ENCODE measurements around the gene RXRA.

Gene RXRA

DNA sequence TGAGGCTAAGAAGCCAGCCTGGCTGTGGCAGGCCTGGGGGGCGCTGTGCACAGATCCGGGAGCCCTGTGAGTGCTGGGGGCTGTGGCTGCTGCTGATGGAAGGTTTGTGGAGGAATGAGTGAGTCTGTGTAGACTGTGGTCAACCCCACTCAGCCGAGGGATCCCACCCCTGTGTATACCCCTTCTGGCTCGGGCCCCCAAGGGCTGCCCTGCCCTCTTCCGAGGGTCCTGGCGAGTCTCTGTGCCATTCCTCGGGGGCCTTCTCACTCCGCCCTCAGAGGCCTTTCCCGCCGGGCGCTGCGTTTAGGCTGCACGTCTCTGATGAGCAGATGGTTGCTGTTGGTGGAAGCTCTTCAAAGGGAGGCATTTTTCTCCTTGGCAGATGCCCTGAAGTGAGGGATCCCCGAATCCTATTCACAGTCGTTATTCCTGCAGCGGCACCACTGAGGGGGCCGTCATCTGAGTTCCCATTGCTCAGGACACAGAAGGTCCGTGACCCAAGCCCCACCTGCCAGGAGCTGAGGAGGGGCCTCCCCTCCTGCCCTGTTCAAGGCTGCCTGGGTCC, 94.1 kb downstream of the RXRA start:
- no peak for FAIRE-seq

DNA sequence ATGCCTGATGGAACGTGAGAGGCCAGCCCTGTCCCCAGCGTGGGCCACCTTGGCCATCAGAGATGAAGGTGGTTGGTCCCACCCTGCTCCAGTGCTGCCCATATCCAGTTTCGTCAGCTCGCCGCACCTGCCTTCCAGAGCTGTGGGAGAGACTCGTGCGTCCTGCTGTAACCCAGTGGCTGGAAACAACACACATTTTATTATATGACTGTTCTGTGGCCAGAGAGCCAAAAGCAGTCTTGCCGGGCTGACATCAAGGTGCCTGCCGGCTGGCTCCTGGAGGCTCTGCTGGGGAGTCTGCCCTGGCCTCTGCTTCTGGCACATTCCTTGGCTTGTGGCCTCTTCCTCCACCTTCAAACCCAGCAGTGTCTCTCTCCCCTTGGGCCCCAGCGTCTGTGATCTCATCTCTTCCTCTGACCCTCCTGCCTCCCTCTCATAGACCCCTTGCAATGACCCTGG, 94.7 kb downstream of the RXRA start:
- no peak for FAIRE-seq

DNA sequence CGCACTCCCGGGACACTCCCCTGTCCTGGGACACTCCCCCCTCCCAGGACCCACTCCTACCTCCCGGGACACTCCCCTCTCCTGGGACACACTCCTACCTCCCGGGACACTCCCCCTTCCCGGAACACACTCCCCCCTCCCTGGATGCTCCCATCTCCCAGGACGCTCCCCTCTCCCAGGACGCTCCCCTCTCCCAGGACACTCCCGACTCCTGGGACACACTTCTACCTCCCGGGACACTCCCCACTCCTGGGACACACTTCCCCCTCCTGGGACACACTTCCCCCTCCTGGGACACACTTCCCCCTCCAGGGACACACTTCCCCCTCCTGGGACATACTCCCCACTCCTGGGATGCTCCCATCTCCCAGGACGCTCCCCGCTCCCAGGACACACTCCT, 95.6 kb downstream of the RXRA start:
- FAIRE-seq, result no peak

DNA sequence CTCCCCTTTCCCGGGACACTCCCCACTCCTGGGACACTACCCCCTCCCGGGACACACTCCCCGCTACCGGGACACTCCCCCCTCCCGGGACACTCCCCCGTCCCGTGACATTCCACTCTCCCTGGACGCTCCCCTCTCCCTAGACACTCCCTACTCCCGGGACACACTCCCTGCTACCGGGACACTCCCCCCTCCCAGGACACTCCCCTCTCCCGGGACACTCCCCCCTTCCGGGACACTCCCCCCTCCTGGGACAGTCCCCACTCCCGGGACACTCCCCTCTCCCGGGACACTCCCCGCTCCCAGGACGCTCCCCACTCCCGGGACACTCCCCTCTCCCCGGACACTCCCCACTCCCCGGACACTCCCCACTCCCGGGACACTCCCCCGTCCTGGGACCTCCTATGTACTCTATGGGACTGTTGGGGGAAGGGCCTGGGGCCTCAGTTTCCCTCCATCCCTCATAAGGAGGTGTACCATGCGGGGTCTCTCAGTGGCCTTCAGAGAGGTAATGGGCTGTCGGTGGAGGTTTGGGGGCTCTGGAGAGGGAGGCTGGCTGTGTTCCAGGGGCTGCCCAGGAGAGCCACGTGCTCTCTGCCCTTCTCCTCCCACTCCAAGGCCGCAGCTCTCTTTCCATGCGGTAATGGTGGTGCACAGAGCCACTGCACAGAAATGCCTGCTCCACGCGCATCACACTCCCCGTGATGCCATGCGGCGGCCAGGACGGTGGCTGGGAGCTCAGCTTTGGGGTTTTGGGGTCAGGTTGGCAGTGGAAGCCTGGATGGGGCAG, 96.2 kb downstream of the RXRA start:
- no peak for FAIRE-seq

DNA sequence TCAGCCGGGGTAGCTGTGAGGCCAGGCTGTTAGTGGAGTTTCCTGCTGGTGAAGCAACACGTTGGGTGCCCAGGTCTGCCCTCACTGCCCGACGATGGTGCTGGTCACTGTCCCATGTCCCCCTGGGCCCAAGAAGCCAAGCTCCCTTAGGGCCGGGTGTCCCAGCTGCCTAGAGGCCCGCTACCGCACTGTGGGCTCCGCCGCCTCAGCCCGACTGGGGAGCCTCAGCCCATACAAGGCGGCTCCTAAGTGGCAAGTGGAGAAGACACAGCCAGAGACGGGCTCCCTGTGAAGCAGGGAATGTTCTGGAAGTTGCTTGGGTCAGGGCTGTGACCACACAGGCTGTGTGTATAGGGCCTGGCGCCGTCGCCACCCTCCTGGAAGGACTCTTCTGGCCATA, 96.9 kb downstream of the RXRA start:
- FAIRE-seq, result no peak

DNA sequence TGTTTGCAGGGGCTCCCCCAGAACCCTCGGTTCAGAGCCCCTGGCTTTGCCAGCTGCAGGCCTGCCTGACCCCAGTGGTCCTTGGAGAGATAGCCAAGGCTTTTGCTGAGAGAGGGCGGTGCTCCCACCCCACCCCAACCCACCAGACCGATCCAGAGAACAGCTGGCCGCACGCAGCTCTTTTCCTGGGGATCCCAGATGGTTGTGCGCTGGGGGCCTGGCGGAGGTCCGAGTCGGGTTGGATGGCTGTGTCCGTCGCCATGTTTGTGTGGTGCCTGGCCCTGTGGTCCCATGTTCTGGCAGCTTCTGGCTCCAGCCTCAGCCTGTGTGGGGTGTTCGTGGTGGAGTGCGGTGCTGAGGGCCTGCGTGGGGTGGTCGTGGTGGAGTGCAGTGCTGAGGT, 97.5 kb downstream of the RXRA start:
- FAIRE-seq, result no peak

DNA sequence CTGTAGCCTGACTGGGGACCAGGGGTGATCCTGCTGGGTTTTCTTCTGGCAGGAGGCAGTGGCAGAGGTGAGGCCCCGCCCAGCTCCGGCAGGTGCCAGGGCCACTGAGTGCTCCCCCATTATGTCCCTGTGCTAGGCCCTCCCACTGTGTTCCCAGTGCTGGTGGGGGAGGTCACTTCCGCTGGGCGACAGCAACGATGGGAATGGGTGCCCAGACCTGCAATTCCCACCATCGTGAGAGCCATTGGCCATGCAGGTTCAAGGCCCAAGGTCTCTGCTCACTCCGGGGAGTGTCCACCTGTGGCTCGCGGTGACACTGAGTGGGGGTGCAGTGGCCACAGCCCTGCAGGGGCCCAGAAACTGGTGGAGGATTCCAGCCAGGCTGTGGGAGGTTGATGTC, 98.6 kb downstream of the RXRA start:
- FAIRE-seq, result no peak

DNA sequence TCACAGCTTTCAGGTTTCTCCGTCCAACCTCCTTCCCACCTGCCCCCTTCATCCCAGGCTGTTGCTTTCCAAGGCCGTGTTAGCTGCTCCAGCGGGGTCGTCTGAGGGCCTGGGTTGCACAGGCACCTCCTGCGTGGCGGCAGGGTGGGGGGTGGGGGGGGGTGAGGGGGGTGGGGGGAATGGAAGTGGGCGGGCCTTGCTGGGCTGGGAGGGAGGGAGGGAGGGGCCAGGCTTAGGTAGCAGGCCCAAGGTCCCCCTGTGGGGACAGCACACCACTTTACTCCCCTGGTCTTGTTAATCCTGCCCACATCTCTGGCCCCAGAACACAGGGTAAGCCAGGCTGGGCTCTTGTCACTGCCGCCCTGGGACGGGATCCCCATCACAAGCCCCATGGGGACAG, 99.1 kb downstream of the RXRA start:
- no peak for FAIRE-seq

DNA sequence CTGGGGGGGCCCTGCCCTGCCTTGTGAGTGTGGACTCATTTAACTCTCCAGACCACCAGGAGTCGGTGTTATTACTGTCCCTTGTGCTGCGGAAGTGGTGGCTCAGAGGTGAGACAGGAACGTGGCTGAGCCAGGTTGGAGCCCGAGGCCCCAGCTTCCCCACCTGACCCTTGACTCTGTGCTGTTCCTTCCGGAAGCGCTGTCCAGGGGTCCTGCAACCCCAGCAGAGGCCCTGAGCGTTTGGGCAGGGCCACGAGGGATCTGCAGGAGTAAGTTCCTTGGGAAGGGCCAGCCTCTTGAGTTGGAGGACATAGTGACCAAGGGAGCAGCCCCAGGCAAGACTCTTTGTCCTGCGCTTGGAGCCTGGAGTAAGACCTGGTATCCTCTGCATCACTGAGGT, 99.6 kb downstream of the RXRA start:
- no peak for FAIRE-seq

DNA sequence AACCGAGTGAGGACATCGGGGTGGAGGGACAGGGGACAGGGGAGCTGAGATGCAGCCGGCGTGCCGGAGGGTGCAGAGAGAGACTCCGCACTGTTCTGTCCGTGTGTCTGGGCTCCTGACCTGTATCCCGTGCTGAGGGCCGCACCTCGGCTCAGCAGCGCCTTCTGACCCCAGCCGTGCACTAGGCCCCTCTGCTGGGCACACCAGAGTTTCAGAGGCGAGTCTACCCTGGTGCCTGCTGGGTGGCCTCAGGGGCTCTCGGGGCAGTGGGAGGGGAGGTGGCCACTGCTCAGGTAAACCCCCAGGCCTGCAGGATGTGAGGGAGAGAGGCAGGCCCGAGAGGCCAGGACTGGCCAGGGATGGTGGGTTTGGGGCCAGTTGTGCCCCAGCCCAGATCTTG, 100.2 kb downstream of the RXRA start:
- FAIRE-seq, result no peak

DNA sequence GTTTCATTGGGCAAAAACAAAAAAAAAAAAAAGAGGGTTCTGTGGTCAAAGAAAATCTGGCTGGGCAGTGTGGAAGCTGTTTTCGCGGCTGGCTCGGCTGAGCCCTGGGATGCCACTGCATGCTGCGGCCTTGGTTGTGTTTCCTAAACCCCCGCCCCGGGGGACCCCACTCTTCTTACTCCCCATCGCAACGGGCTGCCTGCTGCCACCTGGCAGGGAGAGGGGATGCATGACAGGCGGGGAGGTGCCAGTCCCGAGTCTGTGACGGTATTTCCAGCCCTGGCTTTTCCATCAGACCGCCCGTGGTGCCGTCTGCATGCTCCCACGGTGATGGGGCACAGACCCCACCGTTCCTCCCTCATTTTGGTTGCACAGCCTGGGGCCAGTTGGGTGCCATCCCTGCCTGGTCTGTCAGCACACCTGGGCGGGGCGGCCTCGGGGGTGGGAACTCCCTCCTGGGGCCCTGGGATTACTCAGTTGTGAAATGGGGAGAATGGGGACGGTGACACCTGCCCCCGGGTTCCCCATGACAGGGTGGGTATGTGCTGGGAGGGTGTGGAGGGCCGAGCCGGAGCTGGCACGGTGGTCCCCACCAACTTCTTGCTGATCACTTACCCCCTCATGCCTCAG, 101.0 kb downstream of the RXRA start:
- no peak for FAIRE-seq

DNA sequence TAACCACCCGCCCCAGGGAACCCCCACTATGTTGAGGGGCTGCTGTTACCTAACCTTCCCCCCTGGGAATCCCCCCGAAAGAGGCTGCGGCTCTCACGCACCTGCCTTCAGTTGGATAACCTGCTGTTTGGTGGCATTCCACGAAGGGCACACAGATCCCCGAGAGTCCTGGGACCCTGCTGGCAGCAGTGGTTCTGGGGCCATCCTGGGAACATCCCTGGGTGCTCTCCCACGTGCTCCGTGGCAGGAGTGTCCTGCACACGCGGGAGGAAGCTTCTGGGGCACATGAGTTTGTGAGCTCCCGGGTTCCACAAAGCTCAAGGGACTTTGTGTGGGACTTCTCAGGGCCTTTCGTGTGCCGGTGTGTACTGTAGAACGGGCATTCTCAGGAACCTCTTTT, 102.3 kb downstream of the RXRA start:
- no peak for FAIRE-seq

DNA sequence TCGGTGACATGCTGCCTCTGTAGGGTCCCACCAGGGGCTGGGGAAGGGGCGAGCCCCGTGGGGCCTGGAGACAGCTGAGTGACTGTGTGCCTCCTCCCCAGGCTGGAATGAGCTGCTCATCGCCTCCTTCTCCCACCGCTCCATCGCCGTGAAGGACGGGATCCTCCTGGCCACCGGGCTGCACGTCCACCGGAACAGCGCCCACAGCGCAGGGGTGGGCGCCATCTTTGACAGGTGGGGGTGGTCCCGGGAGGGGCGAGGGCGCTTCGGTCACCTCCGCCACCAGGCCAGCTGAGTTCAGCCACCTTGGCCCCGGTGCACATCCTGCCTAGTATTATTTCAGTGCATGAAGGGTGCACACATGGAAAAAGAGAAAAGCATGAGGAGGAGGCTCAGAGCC, 102.8 kb downstream of the RXRA start:
- no peak for FAIRE-seq

DNA sequence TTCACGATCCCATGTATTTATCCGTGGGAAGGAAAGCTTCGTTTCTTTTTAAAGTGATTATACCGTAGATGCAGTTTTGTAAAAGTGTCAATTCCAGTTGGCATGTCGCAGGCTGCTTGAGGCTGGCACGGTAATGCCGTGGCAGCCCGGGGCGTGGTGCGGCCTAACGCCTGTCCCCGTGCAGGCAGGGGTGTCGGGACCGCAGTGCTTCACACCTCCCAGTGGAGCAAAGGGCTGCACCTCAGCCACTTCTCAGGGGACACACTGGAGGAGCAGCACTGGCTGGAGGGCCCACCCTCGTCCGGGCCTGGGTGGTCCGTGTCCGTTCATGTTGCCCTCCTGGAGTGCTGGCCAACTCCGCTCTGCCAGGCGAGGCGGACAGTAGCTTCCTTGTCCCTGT, 103.2 kb downstream of the RXRA start:
- no peak for FAIRE-seq

DNA sequence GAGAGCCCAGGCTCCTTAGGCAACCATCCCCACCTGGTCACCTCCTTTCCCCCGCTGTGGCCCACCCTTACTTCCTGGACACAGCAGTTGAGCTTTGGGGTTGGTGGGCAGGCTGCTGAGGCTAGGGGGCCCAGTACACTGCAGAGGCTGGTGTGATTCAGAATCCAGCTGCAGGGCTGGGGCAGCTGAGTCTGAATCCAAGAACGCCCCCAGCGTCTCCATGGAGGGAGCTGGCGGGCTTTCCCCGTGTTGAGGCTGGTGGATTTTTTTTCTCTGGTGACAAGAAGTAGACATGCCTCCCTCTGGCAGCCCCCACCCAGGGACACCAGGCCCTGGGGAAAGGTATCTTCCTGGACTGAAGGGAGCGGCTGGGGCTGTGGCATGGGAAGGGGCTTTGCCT, 104.8 kb downstream of the RXRA start:
- no peak for FAIRE-seq

DNA sequence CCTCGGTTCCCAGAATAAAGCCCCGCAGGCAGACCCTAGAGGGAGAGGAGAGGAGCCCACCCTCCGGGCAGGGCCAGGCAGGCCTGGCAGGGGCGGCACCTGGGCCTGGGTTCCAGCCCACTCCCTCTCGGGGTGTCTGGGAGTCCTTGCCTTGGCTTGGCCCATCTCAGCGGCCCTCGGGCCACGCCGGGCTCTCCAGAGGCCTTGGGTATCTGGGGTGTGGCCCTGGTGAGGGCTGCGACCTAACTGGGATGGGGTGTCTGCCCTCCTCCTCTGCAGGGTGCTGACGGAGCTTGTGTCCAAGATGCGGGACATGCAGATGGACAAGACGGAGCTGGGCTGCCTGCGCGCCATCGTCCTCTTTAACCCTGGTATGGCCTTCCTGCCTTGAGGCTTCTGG, 105.4 kb downstream of the RXRA start:
- FAIRE-seq, result no peak

DNA sequence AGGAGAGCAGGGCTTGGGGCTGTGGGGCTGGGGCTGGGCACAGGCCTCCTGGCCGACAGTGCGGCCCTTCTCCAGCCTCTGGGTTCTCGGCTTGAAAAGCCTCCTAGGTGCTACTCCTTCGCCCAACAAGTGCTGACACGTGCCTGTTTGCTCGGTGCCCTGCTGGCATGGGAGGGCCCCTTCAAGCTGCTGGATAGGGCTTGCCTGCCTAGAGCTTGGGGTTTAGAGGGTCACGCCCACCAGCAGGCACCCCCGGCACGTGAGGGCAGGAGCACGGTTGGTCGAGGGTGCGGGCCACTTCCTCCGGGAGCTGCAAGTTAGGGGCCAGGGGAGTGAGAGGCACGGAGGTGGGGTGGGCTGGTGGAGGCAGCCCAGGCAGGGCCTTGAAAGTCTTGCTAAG, 106.2 kb downstream of the RXRA start:
- no peak for FAIRE-seq

DNA sequence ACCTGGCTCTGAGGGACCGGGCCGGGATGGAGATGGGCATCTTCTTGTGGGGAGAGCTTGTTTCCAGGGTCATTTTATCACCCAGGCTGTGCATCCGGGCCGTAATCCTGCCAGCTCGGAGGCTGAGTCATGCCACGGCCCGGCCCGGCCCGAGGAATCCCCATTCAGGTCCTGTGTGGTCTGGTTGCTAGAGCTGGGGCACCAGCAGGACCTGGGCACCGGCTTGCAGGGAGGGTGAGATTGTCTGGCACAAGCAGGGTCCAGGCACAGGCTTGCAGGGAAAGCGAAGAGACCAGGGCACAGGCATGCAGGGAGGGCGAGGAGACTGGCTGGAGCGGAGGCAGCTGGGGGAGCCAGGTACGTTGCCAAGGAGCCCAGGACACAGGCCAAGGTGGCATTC, 106.8 kb downstream of the RXRA start:
- FAIRE-seq, result no peak

DNA sequence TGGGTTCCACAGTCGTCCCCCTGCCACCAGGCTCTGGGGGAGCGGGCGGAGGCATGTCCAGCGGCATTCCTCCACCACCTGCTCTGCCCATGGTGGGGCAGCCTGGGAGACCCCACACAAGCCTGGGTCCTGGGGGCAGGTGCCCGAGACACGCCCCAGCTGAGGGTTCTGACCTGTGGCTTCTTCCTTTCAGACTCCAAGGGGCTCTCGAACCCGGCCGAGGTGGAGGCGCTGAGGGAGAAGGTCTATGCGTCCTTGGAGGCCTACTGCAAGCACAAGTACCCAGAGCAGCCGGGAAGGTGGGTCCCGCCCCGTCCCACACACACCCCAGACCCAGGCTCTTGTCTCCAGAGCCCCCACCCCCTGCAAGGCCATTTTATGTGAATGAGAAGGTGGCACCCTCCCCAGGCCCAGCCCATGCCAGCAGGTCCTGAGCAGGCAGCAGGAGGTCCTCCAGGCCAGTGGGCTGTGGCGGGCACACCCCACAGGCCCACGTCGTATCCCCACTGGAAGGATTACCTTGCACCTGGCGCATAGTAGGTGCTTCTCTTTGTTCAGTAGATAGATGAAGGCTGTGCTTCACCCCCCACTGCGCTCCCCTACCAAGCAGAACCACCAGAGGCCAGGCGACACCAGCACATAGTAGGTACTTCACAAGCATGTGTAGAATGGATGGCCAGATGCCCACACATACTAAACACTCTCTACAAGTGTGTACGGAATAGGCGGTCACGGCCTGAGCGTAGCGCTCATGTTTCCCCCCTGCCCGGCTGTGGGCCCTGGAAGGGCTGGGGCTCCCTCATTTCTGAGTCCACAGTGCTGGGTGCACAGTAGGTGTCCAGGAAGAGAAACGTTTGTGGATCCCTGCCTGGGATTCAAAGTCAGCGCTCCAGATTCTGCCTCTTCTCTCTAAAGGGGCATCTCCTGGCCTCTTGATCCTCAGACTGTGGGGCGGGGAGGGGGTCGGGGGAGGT, 107.9 kb downstream of the RXRA start:
- FAIRE-seq, result no peak

DNA sequence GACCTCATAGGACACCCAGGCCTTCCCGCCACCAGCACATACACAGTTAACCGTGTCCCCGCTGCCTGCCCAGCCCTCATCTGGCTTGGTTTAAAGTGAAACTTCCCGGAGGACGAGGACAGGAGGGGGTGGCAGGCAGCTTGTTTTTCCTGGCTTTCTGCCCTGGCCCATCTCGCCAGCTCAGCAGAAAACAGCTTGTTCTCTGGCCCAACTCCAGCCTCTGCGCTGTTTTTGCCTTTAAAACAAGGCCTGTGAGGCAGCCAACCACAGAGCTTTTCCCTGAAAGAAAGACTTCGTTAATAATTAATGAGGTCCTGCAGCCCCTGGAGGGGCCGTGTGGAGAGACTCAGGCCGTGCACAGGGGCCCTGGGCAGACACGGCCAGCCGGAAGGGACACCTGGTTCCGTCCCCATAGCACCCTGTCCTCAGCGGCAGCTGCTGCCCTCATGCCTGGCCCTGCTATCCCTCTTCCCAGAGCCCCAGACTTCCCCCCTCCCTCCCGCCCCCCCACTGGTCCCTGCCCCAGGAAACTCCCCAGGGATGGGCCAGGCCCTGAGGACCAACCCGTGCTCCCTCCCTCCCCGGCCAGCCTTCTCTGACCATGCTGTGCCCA, 108.7 kb downstream of the RXRA start:
- FAIRE-seq, result peak; percentile 94

DNA sequence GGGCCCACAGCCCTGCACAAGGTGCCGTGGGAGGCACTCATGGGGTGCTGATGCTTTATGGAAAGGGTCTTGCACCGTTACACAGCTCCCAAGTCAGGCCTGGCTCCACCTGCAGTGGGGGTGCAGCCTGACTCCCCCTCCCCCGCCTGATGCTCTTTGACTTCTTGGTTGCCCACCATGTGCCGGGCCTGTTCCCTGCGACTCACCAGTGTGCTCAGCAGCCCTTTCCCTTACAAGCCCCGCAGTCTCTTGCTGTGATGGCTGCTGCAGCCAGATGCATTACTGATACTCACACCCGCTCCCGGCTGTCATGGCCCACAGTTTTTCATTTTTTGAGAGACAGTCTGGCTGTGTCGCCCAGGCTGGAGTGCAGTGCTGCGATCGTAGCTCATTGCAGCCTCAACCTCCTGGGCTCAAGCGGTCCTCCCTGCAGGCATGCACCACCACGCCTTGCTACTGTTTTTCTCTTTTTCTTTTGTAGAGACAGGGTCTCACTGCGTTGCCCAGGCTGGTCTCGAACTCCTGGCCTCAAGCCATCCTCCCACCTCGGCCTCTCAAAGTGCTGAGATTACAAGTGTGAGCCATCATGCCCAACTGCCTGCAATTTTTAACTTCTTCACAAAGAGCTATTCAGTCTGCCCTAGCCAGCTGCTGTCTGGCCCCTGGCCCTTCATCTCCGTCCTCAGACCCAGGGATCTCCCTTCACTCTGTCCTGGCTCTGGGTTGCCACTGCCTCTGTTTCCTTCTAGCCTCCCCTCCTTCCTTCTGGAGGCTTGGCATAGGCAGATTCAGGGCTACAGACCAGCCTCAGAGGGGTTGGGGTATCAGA, 109.5 kb downstream of the RXRA start:
- FAIRE-seq, result no peak

DNA sequence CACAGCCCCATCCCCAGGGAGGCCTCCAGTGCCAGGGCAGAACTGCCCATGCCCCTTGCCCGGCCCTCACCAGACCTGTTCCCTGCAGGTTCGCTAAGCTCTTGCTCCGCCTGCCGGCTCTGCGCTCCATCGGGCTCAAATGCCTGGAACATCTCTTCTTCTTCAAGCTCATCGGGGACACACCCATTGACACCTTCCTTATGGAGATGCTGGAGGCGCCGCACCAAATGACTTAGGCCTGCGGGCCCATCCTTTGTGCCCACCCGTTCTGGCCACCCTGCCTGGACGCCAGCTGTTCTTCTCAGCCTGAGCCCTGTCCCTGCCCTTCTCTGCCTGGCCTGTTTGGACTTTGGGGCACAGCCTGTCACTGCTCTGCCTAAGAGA, 110.1 kb downstream of the RXRA start:
- no peak for FAIRE-seq

Measured in endometrium (tissue), 2 donors.